GM10847 (cell line): ENCODE results near the gene TESMIN.

Experiments used
- POLR2A ChIP-seq: IDR thresholded peaks from 2 replicates; pipeline ENCODE4 v1.6.1; 2011; ENCODE audit not compliant: insufficient read length; ENCODE audit errors: extremely low read depth

The TESMIN gene

DNA sequence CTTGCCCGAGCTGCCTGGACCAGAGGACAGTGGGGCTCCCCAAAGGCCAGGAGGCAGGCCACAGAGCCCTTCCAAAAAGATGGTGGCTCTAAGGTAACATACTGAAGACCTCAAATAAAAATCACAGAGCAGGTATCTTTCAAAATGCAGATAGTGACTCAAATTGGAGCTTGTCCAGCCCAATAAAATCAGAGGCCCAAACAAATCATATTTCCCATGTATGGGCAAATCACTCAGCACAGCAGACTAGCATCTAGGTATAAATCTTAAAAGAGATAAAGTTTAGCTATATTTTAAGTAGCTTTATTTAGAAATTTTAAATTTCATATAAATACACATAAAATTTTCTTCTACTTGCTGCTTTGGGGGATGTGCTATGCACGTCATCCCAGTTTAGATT is 3.3 kb downstream of the TESMIN start:
- no peak for TF ChIP-seq POLR2A

- TF ChIP-seq POLR2A = no peak
Observed at GRCh38 chr11:68743539-68743938, 7.8 kb downstream of the TESMIN start.

DNA sequence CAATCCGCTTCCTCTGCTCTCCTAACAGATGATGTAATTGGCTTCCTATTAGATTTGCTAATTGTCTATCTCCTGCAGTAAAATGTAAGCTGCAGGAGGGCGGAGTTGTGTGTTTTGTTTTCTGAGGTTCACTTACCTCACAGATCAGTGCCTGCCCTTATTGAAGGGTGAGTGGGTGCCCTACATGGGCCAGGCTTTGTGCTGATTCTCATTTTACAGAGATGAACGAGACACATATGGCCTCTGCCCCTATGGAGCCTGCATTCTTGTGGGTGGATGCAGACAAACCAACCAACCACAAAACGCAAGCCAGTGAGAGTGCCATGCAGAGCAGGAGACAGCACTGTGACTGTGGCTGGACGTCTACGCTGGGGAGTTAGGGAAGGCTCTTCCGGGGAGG is 9.9 kb downstream of the TESMIN start:
- no peak for TF ChIP-seq POLR2A

- TF ChIP-seq POLR2A = no peak
Observed at GRCh38 chr11:68735646-68736045, 15.7 kb downstream of the TESMIN start.

GRCh38 chr11:68735125-68735524 is 16.2 kb downstream of the TESMIN start:
- TF ChIP-seq POLR2A = no peak

DNA sequence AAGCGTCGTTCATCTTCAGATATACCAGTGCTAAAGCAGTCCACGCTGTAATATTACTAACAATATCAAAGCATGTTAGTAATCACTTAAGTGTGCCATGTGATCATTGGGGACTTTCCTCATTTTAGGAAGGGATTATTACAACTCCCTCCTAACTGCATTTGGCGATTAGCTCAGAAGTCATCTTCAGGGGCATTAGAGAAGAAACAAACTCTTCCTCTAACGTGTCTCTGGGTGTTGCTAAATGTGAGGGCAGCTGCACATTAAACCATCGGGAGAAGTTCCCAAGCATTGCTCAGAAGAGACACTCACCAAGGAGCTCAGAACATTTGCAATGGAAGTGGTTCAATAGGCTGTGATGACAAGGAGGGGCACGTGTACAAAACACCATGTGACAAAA is 17.2 kb downstream of the TESMIN start:
- TF ChIP-seq POLR2A = no peak

GRCh38 chr11:68727783-68728182 is 23.5 kb downstream of the TESMIN start:
- no peak for TF ChIP-seq POLR2A

- TF ChIP-seq POLR2A = no peak
Observed at GRCh38 chr11:68724293-68724692, 27.0 kb downstream of the TESMIN start.

DNA sequence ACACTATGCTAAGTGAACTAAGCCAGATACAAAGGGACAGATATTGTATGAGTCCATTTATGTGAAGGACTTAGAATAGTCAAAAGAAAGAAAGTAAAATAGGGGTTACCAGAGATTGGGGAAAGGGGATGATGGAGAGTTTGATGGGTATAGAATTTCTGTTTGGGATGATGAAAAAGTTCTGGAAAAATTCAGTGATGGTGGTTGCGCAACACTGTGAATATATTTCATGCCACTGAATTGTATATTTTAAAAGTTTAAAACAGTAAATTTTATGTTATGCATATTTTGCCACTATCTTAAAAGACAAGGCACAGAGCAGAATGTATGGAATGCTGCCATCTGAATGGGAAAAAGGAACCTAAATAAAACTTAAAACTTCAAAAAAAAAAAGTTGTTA is 29.2 kb downstream of the TESMIN start:
- TF ChIP-seq POLR2A = no peak

DNA sequence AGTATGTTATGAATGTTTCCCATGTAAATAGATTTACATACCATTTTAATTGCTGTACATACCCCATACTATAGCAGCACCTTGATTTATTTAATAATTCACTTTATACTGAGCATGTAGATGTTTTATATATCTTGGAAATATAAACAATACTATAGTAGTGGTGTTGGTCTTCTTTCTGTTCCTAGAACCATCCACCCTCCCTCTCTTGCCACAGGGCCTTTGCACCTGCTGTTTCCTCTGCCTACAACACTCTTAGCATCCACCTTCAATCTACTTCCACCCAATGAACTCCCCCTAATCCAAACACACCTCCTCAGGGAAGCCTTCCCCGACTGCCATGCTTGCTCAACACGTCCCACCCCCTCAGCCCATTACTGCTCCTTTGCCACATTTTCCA is 30.2 kb downstream of the TESMIN start:
- no peak for TF ChIP-seq POLR2A

DNA sequence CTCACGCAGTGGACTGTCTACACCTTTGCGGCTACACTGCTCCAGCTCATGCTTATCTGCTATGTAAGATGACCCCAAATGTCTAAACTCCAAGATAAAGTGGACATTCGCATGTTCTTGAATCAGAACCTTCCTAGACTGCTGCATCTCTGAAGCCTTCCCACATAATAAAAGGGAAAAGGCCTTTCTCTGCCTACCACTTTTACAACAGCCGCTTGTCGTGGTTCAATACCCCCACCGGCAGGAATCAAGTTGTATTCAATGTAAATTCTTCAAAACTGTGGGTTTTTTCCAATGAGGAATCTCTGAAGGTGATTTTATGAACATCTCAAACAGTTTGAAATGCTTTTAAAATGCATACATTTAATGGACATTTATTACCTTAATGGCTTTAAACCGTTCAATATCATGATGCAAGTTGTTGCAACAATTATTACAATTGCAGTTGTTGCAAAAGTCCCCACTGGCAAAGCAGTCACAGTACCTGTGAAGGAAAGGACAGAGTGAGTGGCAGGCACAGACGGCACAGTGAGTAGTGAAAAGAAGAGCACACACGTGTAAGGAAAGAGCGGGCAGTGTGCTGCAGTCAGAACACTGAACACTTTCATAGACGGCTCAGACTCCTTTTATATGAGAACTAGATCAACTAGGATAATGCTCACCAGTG is 35.7 kb downstream of the TESMIN start:
- TF ChIP-seq POLR2A = no peak

- TF ChIP-seq POLR2A = no peak
Observed at GRCh38 chr11:68714060-68714856, 37.1 kb downstream of the TESMIN start.

DNA sequence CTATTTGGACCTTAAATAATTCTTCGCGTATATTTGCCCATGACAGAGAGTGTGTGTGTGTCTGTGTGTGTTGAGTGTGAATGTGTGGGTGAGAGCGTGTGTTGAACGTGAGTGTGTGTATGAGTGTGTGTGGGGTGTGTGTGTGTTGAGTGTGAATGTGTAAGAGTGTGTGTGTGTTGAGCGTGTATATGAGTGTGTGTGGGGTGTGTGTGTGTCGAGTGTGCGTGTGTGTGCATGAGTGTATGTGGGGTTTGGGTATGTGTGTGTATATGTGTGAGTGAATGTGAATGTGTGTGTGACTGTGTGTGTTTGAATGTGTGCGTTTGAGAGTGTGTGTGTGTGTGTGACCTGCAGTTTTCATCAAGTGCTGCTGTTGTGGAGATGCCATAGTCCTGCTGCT is 40.2 kb downstream of the TESMIN start:
- TF ChIP-seq POLR2A = no peak

DNA sequence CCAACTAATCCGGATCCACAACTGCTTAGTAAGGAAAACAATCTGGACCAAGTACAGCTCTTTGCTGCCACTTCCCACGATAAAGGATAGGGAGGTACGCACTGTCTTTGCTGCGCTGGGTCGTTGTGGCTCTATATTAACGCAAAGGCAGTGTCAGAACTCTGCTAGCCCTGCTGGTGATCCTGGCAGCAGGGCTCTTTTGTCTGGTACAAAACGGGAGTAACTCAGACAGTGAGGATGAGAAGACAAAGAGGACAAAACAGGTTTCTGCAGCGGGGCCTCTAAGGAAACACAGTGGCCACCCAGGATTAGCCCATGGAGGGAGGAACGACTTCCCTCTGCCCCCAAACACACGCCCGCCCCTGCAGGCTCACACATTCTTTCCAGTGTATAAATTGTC is 40.9 kb downstream of the TESMIN start:
- no peak for TF ChIP-seq POLR2A

DNA sequence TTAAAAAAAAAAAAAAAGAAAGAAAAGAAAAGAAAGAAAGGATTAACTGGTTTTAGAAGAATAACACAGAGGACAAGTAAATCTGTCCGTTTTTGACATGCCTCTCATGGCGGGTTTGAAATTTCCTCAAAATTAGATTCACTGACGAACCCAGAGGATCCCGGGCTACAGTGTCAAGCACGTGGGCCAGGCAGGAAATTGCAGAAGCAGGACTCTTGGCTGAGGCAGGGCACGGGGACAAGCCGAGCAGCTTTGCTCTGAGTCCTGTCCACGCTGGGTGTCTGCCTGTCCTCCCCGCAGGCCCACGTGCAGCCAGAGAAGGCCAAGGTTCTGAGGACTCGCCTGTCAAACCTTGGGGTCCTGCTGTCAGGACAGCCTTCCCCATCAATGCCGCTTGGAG is 42.3 kb downstream of the TESMIN start:
- no peak for TF ChIP-seq POLR2A

DNA sequence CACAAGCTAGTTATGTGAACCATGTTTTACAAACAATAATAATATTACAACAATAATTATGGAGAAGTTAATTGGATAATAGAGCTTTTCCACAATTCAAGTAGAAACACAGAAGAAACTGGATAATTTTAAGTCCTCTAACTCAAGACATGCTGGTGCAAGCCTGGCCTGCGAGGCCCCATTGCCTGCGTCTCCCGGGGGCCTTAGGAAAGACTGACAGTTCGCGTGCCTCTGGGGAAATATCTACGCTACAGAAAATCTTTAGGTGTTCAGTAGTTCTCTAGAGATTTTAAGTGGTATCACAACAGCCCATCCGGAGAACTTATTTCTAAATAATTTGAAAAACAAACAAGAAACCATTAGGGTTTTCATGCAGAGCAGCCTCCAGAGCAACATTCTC is 43.8 kb downstream of the TESMIN start:
- TF ChIP-seq POLR2A = no peak

GRCh38 chr11:68704887-68705286 is 46.4 kb downstream of the TESMIN start:
- TF ChIP-seq POLR2A = no peak
